SK-N-MC (cell line): Measurements from ENCODE around the gene CEP164.
"Not testable (repeated sequence)": the region's sequence is repeated elsewhere in the genome, so short reads cannot be mapped to it uniquely, and the experiment has no call there.

Experiments used
- DNase-seq: peaks from one replicate; pipeline ENCODE4 v3.0.0-alpha.2; 2011; ENCODE audit warnings: low read depth, low spot score
- H3K27ac ChIP-seq: fragments of 200-600 bp; sonication (generic); 2 replicates; pipeline ENCODE4 v1.5.1; 2016; ENCODE audit warnings: mixed run types
- H3K36me3 ChIP-seq: fragments of 200-600 bp; sonication (generic); 2 replicates; pipeline ENCODE4 v1.6.1; 2017; ENCODE audit warnings: antibody characterized with exemption, low read length, mixed read lengths; ENCODE audit not compliant: insufficient read depth
- H3K4me3 ChIP-seq: fragments of 200-600 bp; sonication (generic); 2 replicates; pipeline ENCODE4 v1.5.1; 2016
- H3K9ac ChIP-seq: fragments of 200-600 bp; sonication (generic); 2 replicates; pipeline ENCODE4 v1.8.0; 2017; ENCODE audit warnings: mixed run types, mixed read lengths; ENCODE audit not compliant: insufficient read length
- H3K9me3 ChIP-seq: fragments of 200-600 bp; sonication (generic); 2 replicates; pipeline ENCODE4 v1.6.1; 2017; ENCODE audit warnings: low read depth, mild to moderate bottlenecking, antibody characterized with exemption, low read length, moderate library complexity, mixed read lengths
- EZH2 ChIP-seq: fragments of 200-600 bp; sonication (generic); IDR thresholded peaks from one replicate; pipeline ENCODE4 v1.6.1; 2017; ENCODE audit warnings: antibody characterized with exemption
- FOXP2 ChIP-seq: optimal IDR thresholded peaks from 2 replicates; pipeline ENCODE3; 2011; ENCODE audit warnings: mild to moderate bottlenecking, moderate library complexity; ENCODE audit not compliant: insufficient read depth; ENCODE audit errors: extremely low read length, control extremely low read depth
- POLR2AphosphoS5 ChIP-seq: IDR thresholded peaks from 2 replicates; pipeline ENCODE4 v1.6.1; 2012; ENCODE audit warnings: mild to moderate bottlenecking, low read depth, low read length, borderline replicate concordance

Gene CEP164

DNA sequence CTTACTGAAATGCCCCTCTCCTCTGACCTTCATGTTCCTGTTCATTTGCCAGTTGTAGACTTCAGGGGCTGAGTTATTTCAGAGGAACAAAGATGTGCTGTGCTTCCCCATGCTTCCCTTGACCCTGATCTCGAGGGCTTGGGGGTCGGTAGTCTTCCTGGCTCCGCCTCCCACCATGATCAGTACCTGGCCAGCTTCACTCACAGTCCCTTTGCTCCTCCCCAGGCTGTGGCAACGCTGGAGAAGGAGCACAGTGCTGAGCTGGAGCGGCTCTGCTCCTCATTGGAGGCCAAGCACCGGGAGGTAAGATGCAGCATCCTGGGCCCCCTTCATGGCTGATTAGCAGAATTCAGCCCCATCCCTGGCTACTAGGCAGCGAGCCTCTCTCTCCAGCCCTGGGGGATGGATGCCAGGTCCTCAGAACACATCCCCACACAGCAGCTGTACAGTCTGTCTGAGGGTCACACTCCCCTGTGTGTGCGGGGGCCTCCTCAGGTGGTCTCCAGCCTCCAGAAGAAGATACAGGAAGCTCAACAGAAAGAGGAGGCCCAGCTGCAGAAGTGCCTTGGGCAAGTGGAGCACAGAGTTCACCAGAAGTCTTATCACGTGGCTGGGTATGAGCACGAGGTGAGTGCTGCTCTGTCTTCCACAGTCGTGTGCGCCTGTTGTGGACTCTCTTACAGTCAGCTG, 64.5 kb downstream of the CEP164 start:
- no peak for DNase-seq
- Histone ChIP-seq H3K9ac (no peak overlapping the region), H3K9me3 (no peaks in the 10 kb centered on the region), H3K4me3 (no peak overlapping the region), H3K36me3 (peaks cover 3% of the 10 kb centered on the region; the same call in 1 of the 2 replicates), H3K27ac (no peak overlapping the region)
- no peak for TF ChIP-seq POLR2AphosphoS5
- no peak for TF ChIP-seq EZH2
- TF ChIP-seq FOXP2, result no peak

DNA sequence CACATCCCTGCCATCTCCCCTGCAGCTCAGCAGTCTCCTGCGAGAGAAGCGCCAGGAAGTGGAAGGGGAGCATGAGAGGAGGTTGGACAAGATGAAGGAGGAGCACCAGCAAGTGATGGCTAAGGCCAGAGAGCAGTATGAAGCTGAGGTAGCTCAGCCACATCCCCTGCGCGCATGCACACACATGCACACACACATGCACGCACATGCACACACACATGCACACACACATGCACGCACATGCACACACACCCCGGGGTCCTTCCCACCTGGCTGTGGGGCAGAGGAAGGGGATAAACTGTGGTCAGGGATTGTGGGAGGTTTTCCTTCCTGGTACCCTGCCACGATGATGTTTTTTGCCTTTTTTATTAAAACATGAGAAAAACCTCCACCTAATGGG, 65.3 kb downstream of the CEP164 start:
- H3K9me3 ChIP-seq, result no peaks in the 10 kb centered on the region
- TF ChIP-seq POLR2AphosphoS5 (no peak), EZH2 (no peak), FOXP2 (no peak)
- H3K27ac ChIP-seq, result no peak overlapping the region
- H3K9ac ChIP-seq, result no peak overlapping the region
- H3K4me3 ChIP-seq, result no peak overlapping the region
- DNase-seq, result no peak
- peaks cover 8% of the 10 kb centered on the region; the same call in 1 of the 2 replicates for H3K36me3 ChIP-seq

DNA sequence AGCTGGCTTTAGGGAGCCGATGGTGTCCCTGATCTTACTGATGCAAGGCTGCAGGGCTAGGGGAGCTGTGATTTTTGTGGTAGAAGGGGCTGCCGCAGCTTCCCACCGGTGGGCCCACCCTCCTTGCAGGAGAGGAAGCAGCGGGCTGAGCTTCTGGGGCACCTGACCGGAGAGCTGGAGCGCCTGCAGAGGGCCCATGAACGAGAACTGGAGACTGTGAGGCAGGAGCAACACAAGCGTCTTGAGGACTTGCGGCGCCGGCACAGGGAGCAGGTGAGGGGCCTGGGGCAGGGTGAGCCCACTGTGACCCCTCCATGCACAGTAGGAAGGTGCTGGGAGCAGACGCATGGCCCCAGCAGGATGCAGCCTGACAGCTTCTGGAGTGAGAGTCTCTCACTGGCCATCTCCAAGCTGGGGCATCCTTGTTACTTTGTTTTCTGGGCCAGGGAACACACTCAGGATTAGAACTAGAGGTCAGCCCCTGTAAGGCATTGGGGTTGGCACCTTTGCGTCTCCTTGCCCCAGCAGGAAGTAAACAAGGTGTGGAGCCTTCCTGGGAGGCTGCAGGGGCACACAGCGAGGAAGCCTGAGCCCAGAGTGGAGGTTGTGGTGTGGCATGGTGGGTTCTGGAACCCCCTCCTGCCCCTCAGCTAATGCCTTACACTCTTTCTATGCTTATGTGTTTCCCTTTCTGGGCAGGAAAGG, 66.7 kb downstream of the CEP164 start:
- no peak for DNase-seq
- Histone ChIP-seq H3K4me3 (no peak overlapping the region), H3K36me3 (peaks cover 11% of the 10 kb centered on the region; the same call in 1 of the 2 replicates), H3K9ac (no peak overlapping the region), H3K27ac (no peak overlapping the region), H3K9me3 (no peaks in the 10 kb centered on the region)
- no peak for TF ChIP-seq EZH2
- no peak for TF ChIP-seq POLR2AphosphoS5
- TF ChIP-seq FOXP2, result no peak

DNA sequence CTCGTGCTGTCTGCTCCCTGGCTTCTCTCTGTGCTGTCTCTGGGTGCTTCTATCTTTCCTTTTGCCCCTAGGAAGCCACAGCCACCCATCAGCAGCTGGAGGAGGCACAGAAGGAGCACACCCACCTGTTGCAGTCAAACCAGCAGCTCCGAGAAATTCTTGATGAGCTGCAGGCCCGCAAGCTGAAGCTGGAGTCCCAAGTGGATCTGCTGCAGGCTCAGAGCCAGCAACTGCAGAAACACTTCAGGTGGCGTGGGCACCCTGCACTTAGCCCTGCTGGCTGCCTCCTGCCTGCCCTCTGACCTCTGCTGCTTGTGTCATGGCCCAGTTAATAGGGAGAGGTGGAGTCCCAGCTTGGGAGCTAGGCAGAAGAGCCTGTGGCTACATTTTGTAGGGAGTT, 67.8 kb downstream of the CEP164 start:
- H3K9ac ChIP-seq, result no peak overlapping the region
- TF ChIP-seq EZH2, result no peak
- TF ChIP-seq POLR2AphosphoS5, result no peak
- no peak for TF ChIP-seq FOXP2
- H3K4me3 ChIP-seq, result no peak overlapping the region
- H3K27ac ChIP-seq, result no peak overlapping the region
- no peaks in the 10 kb centered on the region for H3K9me3 ChIP-seq
- DNase-seq, result no peak
- peaks cover 11% of the 10 kb centered on the region; the same call in 1 of the 2 replicates for H3K36me3 ChIP-seq

DNA sequence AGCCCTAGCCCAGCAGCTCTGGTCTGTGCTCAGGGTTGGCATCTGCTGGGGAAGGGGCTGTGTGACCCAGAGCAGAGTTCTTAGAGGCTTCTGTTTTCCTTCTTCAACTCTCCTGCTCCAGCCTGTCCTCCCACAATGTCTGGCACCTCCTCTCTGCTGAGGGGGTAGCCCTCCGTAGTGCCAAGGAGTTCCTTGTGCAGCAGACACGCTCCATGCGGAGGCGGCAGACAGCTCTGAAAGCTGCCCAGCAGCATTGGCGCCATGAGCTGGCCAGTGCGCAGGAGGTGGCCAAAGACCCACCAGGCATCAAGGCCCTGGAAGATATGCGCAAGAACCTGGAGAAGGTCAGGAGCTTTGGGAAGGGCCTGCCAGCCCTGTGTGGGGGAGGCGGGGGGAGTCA, 69.3 kb downstream of the CEP164 start:
- Histone ChIP-seq H3K9me3 (no peaks in the 10 kb centered on the region), H3K9ac (no peak overlapping the region), H3K27ac (no peak overlapping the region), H3K36me3 (peaks cover 11% of the 10 kb centered on the region; the same call in 1 of the 2 replicates), H3K4me3 (no peak overlapping the region)
- TF ChIP-seq EZH2, result no peak
- TF ChIP-seq POLR2AphosphoS5, result no peak
- TF ChIP-seq FOXP2, result no peak
- DNase-seq, result no peak

DNA sequence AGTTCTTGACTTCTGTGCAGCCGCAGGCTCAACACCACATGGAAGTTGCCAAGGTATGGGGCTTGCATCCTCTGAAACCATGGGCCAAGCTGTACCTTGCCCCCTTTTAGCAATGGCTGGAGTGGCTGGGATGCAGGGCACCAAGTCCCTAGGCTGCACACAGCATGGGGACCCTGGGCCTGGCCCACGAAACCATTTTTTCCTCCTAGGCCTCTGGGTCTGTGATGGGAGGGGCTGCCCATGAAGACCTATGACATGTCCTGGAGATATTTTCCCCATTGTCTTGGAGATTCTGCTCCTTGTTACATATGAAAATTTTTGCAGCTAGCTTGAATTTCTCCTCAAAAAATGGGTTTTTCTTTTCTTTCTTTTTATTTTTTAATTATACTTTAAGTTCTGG, 71.0 kb downstream of the CEP164 start:
- H3K27ac ChIP-seq, H3K9ac ChIP-seq, DNase-seq, H3K9me3 ChIP-seq, H3K4me3 ChIP-seq: not testable (repeated sequence)
- peaks cover 11% of the 10 kb centered on the region; the same call in 1 of the 2 replicates for H3K36me3 ChIP-seq

DNA sequence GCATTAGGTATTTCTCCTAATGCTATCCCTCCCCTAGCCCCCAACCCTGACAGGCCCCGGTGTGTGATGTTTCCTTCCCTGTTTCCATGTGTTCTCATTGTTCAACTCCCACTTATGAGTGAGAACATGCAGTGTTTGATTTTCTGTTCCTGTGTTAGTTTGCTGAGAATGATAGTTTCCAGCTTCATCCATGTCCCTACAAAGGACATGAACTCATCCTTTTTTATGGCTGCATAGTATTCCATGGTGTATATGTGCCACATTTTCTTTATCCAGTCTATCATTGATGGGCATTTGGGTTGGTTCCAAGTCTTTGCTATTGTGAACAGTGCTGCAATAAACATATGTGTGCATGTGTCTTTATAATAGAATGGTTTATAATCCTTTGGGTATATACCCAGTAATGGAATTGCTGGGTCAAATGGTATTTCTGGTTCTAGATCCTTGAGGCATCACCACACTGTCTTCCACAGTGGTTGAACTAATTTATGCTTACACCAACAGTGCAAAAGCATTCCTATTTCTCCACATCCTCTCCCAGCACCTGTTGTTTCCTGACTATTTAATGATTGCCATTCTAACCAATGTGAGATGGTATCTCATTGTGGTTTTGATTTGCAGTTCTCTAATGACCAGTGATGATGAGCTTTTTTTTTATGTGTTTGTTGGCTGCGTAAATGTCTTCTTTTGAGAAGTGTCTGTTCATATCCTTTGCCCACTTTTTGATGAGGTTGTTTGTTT, 71.6 kb downstream of the CEP164 start:
- DNase-seq, H3K9ac ChIP-seq, H3K9me3 ChIP-seq, H3K27ac ChIP-seq, H3K4me3 ChIP-seq: not testable (repeated sequence)
- H3K36me3 ChIP-seq, result peaks cover 11% of the 10 kb centered on the region; the same call in 1 of the 2 replicates

DNA sequence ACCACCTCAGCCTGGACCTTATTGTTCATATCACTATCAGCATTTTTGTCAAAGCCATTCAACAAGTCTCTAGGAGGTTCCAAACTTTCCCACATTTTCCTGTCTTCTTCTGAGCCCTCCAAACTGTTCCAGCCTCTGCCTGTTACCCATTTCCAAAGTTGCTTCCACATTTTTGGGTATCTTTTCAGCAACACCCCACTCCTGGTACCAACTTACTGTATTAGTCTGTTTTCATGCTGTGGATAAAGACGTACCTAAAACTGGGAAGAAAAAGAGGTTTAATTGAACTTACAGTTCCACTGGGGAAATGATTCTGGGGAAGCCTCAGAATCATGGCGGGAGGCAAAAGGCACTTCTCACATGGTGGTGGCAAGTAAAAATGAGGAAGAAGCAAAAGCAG, 78.2 kb downstream of the CEP164 start:
- H3K27ac ChIP-seq, H3K4me3 ChIP-seq, DNase-seq, H3K9me3 ChIP-seq, H3K9ac ChIP-seq: not testable (repeated sequence)
- H3K36me3 ChIP-seq, result peaks cover 14% of the 10 kb centered on the region; the same call in 1 of the 2 replicates
